Endothelial cell of umbilical vein (primary cell): ENCODE measurements around the gene PAXX. TPM values are rescaled to one million over a fixed set of nuclear protein-coding genes. Genes with fewer than 3 reads are reported as not detected.

Experiments used
- BruUV-seq: library from RNA; stranded (reverse); fragments of 400-500 nt; replicated peaks from 2 replicates; lab custom pipeline; 2021; lab: Mats Ljungman, UMichigan
- CTCF ChIA-PET: fragments of 300-600, 350-600 bp; sonication (Branson Sonifier 250); formaldehyde crosslinking; loops from one replicate; lab custom pipeline; 2021; ENCODE audit warnings: antibody characterized with exemption, inconsistent platforms; lab: Charles Lee
- POLR2A ChIA-PET: fragments of 300-600, 350-600 bp; sonication (Branson Sonifier 250); formaldehyde crosslinking; loops from one replicate; lab custom pipeline; 2021; ENCODE audit warnings: antibody characterized with exemption, inconsistent platforms; lab: Charles Lee
- DNase-seq: peaks from one replicate; pipeline ENCODE4 v3.0.0-alpha.2; 2011; ENCODE audit warnings: low read depth, low spot score
- FAIRE-seq: peaks from 2 replicates; lab custom pipeline; 2011; peaks lifted over from hg19 to GRCh38; lab: Jason Lieb, UNC
- H2AFZ ChIP-seq: 2 replicates; pipeline ENCODE4 v1.6.0; 2012; ENCODE audit warnings: low read depth, low read length, control low read depth, inconsistent platforms
- H3K27ac ChIP-seq: 2 replicates; pipeline ENCODE4 v1.5.1; 2011; ENCODE audit warnings: low read depth, mild to moderate bottlenecking, control low read depth, low read length, moderate library complexity; ENCODE audit not compliant: insufficient read depth
- H3K27me3 ChIP-seq, 2 experiments: 2 replicates each; pipeline versions ENCODE4 v1.6.0 to v1.6.1; 2011; ENCODE audit warnings: low read length in 2 of 2, mixed read lengths in 1 of 2; ENCODE audit not compliant: control insufficient read depth in 2 of 2, insufficient read depth in 2 of 2
- H3K36me3 ChIP-seq, 2 experiments: 2 replicates in 1 of 2; 3 replicates in 1 of 2; pipeline ENCODE4 v1.5.1; 2011; ENCODE audit warnings: low read length in 2 of 2, mild to moderate bottlenecking in 1 of 2, moderate library complexity in 1 of 2; ENCODE audit not compliant: control insufficient read depth in 2 of 2, insufficient read depth in 2 of 2; ENCODE audit errors: extremely low read depth in 1 of 2
- H3K4me1 ChIP-seq: 3 replicates; pipeline ENCODE4 v1.5.1; 2011; ENCODE audit warnings: mild to moderate bottlenecking, low read length; ENCODE audit not compliant: control insufficient read depth, insufficient read depth; ENCODE audit errors: extremely low read depth
- H3K4me2 ChIP-seq: 2 replicates; pipeline ENCODE4 v1.6.1; 2011; ENCODE audit warnings: low read length, control low read depth, mixed read lengths; ENCODE audit not compliant: insufficient read depth
- H3K4me3 ChIP-seq, 3 experiments: fragments of 200-600 bp in 1 of 3; sonication (generic), shearing (Covaris generic) in 1 of 3; replicated peaks in 1 of 3; 2 replicates each; pipeline ENCODE4 v1.5.1; 2011 to 2016; ENCODE audit warnings: control low read depth in 3 of 3, low read length in 3 of 3, mild to moderate bottlenecking in 2 of 3, inconsistent platforms in 1 of 3, low read depth in 1 of 3, moderate library complexity in 1 of 3; ENCODE audit not compliant: insufficient read depth in 1 of 3
- H3K79me2 ChIP-seq: 2 replicates; pipeline ENCODE4 v1.6.0; 2012; ENCODE audit warnings: low read length, inconsistent platforms; ENCODE audit not compliant: control insufficient read depth, insufficient read depth
- H3K9ac ChIP-seq: replicated peaks from 2 replicates; pipeline ENCODE3; 2011; ENCODE audit warnings: low read length, control low read depth; ENCODE audit not compliant: insufficient read depth; ENCODE audit errors: extremely low read depth
- H3K9me1 ChIP-seq: replicated peaks from 3 replicates; pipeline ENCODE4 v1.6.0; 2011; ENCODE audit warnings: mild to moderate bottlenecking, low read length; ENCODE audit not compliant: control insufficient read depth, insufficient read depth; ENCODE audit errors: extremely low read depth
- H3K9me3 ChIP-seq: replicated peaks from 2 replicates; pipeline ENCODE4 v1.5.1; 2012; ENCODE audit warnings: low read length, inconsistent platforms; ENCODE audit not compliant: control insufficient read depth, insufficient read depth
- H4K20me1 ChIP-seq: replicated peaks from 2 replicates; pipeline ENCODE3; 2011; ENCODE audit warnings: mild to moderate bottlenecking, low read length; ENCODE audit not compliant: control insufficient read depth, insufficient read depth; ENCODE audit errors: extremely low read depth
- EZH2 ChIP-seq: IDR thresholded peaks from 2 replicates; pipeline ENCODE4 v1.6.1; 2012; ENCODE audit warnings: borderline replicate concordance, low read depth, mild to moderate bottlenecking, moderate library complexity, low read length, inconsistent platforms; ENCODE audit not compliant: severe bottlenecking
- FOS ChIP-seq: IDR thresholded peaks from 2 replicates; pipeline ENCODE4 v1.6.1; 2011; ENCODE audit warnings: mild to moderate bottlenecking, low read length, moderate library complexity, borderline replicate concordance; ENCODE audit not compliant: insufficient read depth
- GATA2 ChIP-seq: IDR thresholded peaks from 2 replicates; pipeline ENCODE4 v1.7.0; 2011; ENCODE audit warnings: low read depth, mild to moderate bottlenecking, moderate library complexity, mixed read lengths, low read length; ENCODE audit not compliant: insufficient read length, insufficient read depth
- JUN ChIP-seq: IDR thresholded peaks from 2 replicates; pipeline ENCODE4 v1.6.1; 2011; ENCODE audit warnings: borderline replicate concordance, low read depth; ENCODE audit not compliant: insufficient read length, insufficient read depth
- MYC ChIP-seq: IDR thresholded peaks from one replicate; pipeline ENCODE4 v1.6.1; 2011; ENCODE audit warnings: mild to moderate bottlenecking, low read depth, low read length
- POLR2A ChIP-seq: IDR thresholded peaks from 2 replicates; pipeline ENCODE4 v1.6.1; 2012; ENCODE audit warnings: low read depth, mild to moderate bottlenecking, control low read depth, low read length
- POLR2AphosphoS5 ChIP-seq: IDR thresholded peaks from 2 replicates; pipeline ENCODE4 v1.6.1; 2012; ENCODE audit warnings: low read depth, mild to moderate bottlenecking, control low read depth, low read length, moderate library complexity; ENCODE audit not compliant: insufficient read depth
- dilution Hi-C: fragments of 300-500 bp; cut with MboI; formaldehyde crosslinking; loops from one replicate; pipeline ENCODE4 v1.15.0; 2019; ENCODE audit warnings: low sequenced_read_pairs; ENCODE audit not compliant: extremely low pct_ligation_motif_present
- intact Hi-C: fragments of 100-400 bp; cut with micrococcal nuclease; formaldehyde crosslinking; loops from one replicate; pipeline ENCODE4 v1.10.0; 2022
- polyA plus RNA-seq, 4 experiments: library from polyadenylated mRNA; depleted of rRNA in 3 of 4; stranded (reverse) in 3 of 4; unstranded in 1 of 4; fragments of >200 nt; gene quantifications; 2 replicates each; pipeline versions ENCODE4 v1.2.1 to v1.2.3, GENCODE V29; 2011 to 2012; ENCODE audit warnings: missing spikeins in 1 of 4
- total RNA-seq: library from RNA; stranded (reverse); gene quantifications from 2 replicates; pipeline ENCODE4 v1.2.3, GENCODE V29; 2021
- TF ChIP-seq, protein P1 (sequence below), 2 donors: IDR thresholded peaks; 1 replicate in 1 of 2; 2 replicates in 1 of 2; pipeline ENCODE4 v1.5.1; 2011; ENCODE audit warnings: low read length in 2 of 2, mild to moderate bottlenecking in 2 of 2, moderate library complexity in 2 of 2, control low read depth in 1 of 2, inconsistent platforms in 1 of 2, low read depth in 1 of 2; ENCODE audit not compliant: insufficient read depth in 1 of 2; ENCODE audit errors: extremely low read depth in 1 of 2
- TF ChIP-seq, protein P2 (sequence below): IDR thresholded peaks from 2 replicates; pipeline ENCODE4 v1.6.1; 2011; ENCODE audit not compliant: insufficient read depth, insufficient read length

Gene PAXX
- total and polyA plus RNA-seq, 2 donors (not counting 3 experiments of a cell fraction or from before 2014, with no cell fraction given) = 34.0 to 35.0 TPM

DNA sequence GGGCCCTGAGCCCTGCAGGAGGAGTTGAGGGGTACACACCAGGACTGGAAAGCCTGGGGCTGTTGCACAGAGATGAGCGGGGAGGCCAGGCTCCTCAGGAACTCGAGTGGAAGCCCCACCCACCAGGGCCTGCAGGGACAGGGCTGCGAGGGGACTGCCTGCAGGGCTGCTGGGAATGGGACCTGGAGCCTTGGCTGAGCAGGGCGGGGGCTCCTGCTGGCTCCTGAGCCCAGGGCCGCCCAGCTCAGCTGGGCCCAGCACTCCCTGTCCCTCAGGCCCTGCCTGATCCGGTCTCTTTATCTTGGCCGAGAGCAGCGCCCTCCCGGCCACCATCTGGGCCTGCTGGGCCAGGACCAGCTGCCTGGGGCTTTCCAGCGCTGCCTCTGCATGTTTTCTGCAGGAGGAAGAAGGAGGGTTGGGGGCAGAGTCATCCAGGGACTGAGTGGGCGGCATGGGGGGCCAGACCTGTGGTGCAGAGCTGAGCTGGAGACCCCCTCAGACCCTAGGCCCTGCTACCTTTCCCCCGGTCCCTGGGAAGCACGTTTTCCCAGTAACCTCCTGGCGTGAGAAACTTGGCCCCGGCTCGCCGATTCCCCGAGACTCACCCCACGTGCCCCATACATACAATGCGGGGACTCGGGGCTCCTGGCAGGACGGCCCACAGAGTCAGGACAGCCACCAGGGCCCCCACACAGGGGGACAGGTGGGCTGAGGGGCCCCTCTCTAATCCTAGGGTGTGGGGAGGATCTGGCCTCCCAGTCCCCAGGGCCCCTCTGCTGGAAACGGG is 30.8 kb upstream of the PAXX start:
- no peak overlapping the region for H3K4me2 ChIP-seq
- no peaks in the 10 kb centered on the region for H3K36me3 ChIP-seq
- DNase-seq (no peak), FAIRE-seq (no peak)
- no peaks in the 10 kb centered on the region for H3K9me1 ChIP-seq
- CTCF ChIA-PET = no interaction called here
- dilution Hi-C loops (no loop called here), intact Hi-C loops (no loop called here)
- BruUV-seq = no TSS peak
- H3K4me3 ChIP-seq = no peak overlapping the region
- H4K20me1 ChIP-seq = no peaks in the 10 kb centered on the region
- POLR2A ChIA-PET = no interaction called here
- no peaks in the 10 kb centered on the region for H3K79me2 ChIP-seq
- H3K27me3 ChIP-seq = no peaks in the 10 kb centered on the region
- TF ChIP-seq, protein P1, sequence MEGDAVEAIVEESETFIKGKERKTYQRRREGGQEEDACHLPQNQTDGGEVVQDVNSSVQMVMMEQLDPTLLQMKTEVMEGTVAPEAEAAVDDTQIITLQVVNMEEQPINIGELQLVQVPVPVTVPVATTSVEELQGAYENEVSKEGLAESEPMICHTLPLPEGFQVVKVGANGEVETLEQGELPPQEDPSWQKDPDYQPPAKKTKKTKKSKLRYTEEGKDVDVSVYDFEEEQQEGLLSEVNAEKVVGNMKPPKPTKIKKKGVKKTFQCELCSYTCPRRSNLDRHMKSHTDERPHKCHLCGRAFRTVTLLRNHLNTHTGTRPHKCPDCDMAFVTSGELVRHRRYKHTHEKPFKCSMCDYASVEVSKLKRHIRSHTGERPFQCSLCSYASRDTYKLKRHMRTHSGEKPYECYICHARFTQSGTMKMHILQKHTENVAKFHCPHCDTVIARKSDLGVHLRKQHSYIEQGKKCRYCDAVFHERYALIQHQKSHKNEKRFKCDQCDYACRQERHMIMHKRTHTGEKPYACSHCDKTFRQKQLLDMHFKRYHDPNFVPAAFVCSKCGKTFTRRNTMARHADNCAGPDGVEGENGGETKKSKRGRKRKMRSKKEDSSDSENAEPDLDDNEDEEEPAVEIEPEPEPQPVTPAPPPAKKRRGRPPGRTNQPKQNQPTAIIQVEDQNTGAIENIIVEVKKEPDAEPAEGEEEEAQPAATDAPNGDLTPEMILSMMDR (IDR thresholded peaks at IDR 0.05; ENCODE audit: extremely low read depth in 1 of 2, insufficient read depth in 1 of 2, low read depth in 1 of 2, low read length in 2 of 2) = no peak
- TF ChIP-seq, protein P2, sequence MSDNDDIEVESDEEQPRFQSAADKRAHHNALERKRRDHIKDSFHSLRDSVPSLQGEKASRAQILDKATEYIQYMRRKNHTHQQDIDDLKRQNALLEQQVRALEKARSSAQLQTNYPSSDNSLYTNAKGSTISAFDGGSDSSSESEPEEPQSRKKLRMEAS = no peak
- TF ChIP-seq MYC (no peak), POLR2A (no peak), EZH2 (no peak), POLR2AphosphoS5 (no peak), GATA2 (no peak), JUN (no peak), FOS (no peak)
- no peak overlapping the region for H3K9ac ChIP-seq
- no peaks in the 10 kb centered on the region for H3K9me3 ChIP-seq
- no peak overlapping the region for H3K27ac ChIP-seq
- H3K4me1 ChIP-seq = no peaks in the 10 kb centered on the region
- H2AFZ ChIP-seq = no peak overlapping the region
